Left ventricle myocardium inferior (tissue), 1 donor: Measurements from ENCODE around the gene WDR20. TPM values are rescaled to one million over a fixed set of nuclear protein-coding genes. Genes with fewer than 3 reads are reported as not detected.

Experiments
- DNase-seq: peaks from one replicate; pipeline ENCODE4 v3.0.0-alpha.2; 2020
- H3K27ac ChIP-seq: fragments of 200-600 bp; replicated peaks from 2 replicates; pipeline ENCODE4 v1.8.0; 2021
- H3K27me3 ChIP-seq: fragments of 200-600 bp; 2 replicates; pipeline ENCODE4 v1.8.0; 2021; ENCODE audit warnings: low read depth
- H3K36me3 ChIP-seq: fragments of 200-600 bp; 2 replicates; pipeline ENCODE4 v1.8.0; 2021
- H3K4me1 ChIP-seq: fragments of 200-600 bp; 2 replicates; pipeline ENCODE4 v1.8.0; 2021
- H3K4me3 ChIP-seq: fragments of 200-600 bp; 2 replicates; pipeline ENCODE4 v1.8.0; 2021; ENCODE audit warnings: mild to moderate bottlenecking, moderate library complexity
- H3K9me3 ChIP-seq: fragments of 200-600 bp; replicated peaks from 2 replicates; pipeline ENCODE4 v1.8.0; 2021
- CTCF ChIP-seq: fragments of 200-600 bp; IDR thresholded peaks from 2 replicates; pipeline ENCODE4 v1.8.0; 2021; ENCODE audit warnings: antibody characterized with exemption, mild to moderate bottlenecking, borderline replicate concordance
- intact Hi-C: fragments of 100-400 bp; cut with micrococcal nuclease; formaldehyde crosslinking; loops from one replicate; pipeline ENCODE4 v1.11.0; 2022
- total RNA-seq: library from RNA; stranded (reverse); fragmentation: NEBNext Ultra II Directional; extraction: Animal tissue kit (Norgen Biotek cat#: 25700); gene quantifications from one replicate; pipeline ENCODE4 v1.2.1, GENCODE V29; 2021
- donor health status: DM: no; HTN: yes; CAD: no; lungs with severe emphysema.

Gene WDR20
- total RNA-seq, 1 donor from 2014 or later = 20.9 TPM

GRCh38 chr14:102215576-102216250 lies 76.0 kb downstream of the WDR20 start:
- DNase-seq = peak; percentile 51
- no peak for TF ChIP-seq CTCF
- Histone ChIP-seq H3K27me3 (no peaks in the 10 kb centered on the region), H3K36me3 (peaks cover 21% of the 10 kb centered on the region), H3K4me1 (peaks cover 57% of the 10 kb centered on the region), H3K4me3 (peak overlapping the region; percentile 37), H3K27ac (peak overlapping the region; percentile 82), H3K9me3 (no peaks in the 10 kb centered on the region)
- intact Hi-C loops = no loop called here

- no peaks in the 10 kb centered on the region for H3K27me3 ChIP-seq
- no peak for TF ChIP-seq CTCF
- peaks cover 15% of the 10 kb centered on the region for H3K36me3 ChIP-seq
- DNase-seq = no peak
- peak overlapping the region; percentile 82 for H3K27ac ChIP-seq
- H3K4me1 ChIP-seq = peaks cover 59% of the 10 kb centered on the region
- no peak overlapping the region for H3K4me3 ChIP-seq
- no peaks in the 10 kb centered on the region for H3K9me3 ChIP-seq
- intact Hi-C loops = no loop called here
These were observed 77.7 kb downstream of the WDR20 start for GRCh38 chr14:102217399-102217798.

- DNase-seq = no peak
- no peak for TF ChIP-seq CTCF
These were observed 78.3 kb downstream of the WDR20 start for GRCh38 chr14:102217987-102218421.

GRCh38 chr14:102218688-102219087 lies 79.0 kb downstream of the WDR20 start:
- intact Hi-C loops = no loop called here
- Histone ChIP-seq H3K4me3 (no peak overlapping the region), H3K27me3 (no peaks in the 10 kb centered on the region), H3K9me3 (no peaks in the 10 kb centered on the region), H3K36me3 (peaks cover 17% of the 10 kb centered on the region), H3K27ac (peak overlapping the region; percentile 45), H3K4me1 (peaks cover 59% of the 10 kb centered on the region)
- no peak for TF ChIP-seq CTCF
- DNase-seq = no peak

More at GRCh38 chr14:102217987-102218421, 78.3 kb downstream of the WDR20 start:
- Histone ChIP-seq H3K4me3 (no peak overlapping the region), H3K9me3 (no peaks in the 10 kb centered on the region), H3K36me3 (peaks cover 15% of the 10 kb centered on the region), H3K27me3 (no peaks in the 10 kb centered on the region), H3K27ac (peak overlapping the region; percentile 45), H3K4me1 (peaks cover 59% of the 10 kb centered on the region)
- intact Hi-C loops = no loop called here

GRCh38 chr14:102219316-102219715 lies 79.6 kb downstream of the WDR20 start:
- Histone ChIP-seq H3K27me3 (no peaks in the 10 kb centered on the region), H3K4me1 (peaks cover 56% of the 10 kb centered on the region), H3K9me3 (no peaks in the 10 kb centered on the region), H3K36me3 (peaks cover 17% of the 10 kb centered on the region), H3K4me3 (no peak overlapping the region), H3K27ac (no peak overlapping the region)
- no peak for TF ChIP-seq CTCF
- DNase-seq = no peak
- intact Hi-C loops = no loop called here
